ENCODE measurements around the gene RDX.

DNA sequence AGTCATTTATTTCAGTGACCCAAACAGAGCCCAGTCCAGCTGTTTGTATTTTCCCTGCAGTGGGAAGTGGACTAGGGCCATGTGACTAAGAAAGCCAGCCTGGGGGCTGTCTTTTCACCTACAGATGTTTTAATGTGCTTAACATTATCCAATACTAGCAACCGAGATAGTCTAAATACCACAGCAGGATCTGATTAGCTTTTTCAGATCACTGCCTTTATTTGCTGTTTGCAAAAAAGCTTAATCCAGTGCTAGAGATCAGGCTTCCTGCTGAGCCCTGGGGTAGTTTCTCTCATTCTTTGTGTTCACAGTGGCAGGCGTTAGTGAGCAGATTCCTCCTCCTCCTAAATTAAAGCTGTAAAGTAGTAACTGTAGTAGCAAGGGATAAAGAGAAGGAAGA, 168.3 kb downstream of the RDX start:
- TF ChIP-seq, protein P1, sequence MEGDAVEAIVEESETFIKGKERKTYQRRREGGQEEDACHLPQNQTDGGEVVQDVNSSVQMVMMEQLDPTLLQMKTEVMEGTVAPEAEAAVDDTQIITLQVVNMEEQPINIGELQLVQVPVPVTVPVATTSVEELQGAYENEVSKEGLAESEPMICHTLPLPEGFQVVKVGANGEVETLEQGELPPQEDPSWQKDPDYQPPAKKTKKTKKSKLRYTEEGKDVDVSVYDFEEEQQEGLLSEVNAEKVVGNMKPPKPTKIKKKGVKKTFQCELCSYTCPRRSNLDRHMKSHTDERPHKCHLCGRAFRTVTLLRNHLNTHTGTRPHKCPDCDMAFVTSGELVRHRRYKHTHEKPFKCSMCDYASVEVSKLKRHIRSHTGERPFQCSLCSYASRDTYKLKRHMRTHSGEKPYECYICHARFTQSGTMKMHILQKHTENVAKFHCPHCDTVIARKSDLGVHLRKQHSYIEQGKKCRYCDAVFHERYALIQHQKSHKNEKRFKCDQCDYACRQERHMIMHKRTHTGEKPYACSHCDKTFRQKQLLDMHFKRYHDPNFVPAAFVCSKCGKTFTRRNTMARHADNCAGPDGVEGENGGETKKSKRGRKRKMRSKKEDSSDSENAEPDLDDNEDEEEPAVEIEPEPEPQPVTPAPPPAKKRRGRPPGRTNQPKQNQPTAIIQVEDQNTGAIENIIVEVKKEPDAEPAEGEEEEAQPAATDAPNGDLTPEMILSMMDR (conservative IDR thresholded peaks at IDR 0.05 in 1 of 2, IDR thresholded peaks at IDR 0.05 in 1 of 2; ENCODE audit: low read depth in 1 of 2, low read length in 2 of 2): no peak
- TF ChIP-seq EZH2 (IDR thresholded peaks at IDR 0.05; ENCODE audit: low read length, missing control alignments): no peak

All from fibroblast of lung (primary cell).